ENCODE data around the gene AFF3.
A peak's percentile ranks its signal among the peaks of the same experiment; 100 is the strongest.

Gene AFF3

GRCh38 chr2:99608861-99609260, 533.5 kb downstream of the AFF3 start:
- no peak overlapping the region for H2BK5ac ChIP-seq (ENCODE audit: low read depth, low read length, poor library complexity, severe bottlenecking)
- peaks cover 14% of the 10 kb centered on the region for H3K4me1 ChIP-seq (ENCODE audit: control insufficient read depth, insufficient read depth, low read depth, low read length)
- H2AFZ ChIP-seq (ENCODE audit: low read depth, low read length): no peak overlapping the region
- no peak overlapping the region for H3K9ac ChIP-seq (ENCODE audit: low read length)
- H3K4me2 ChIP-seq (ENCODE audit: low read length, poor library complexity, severe bottlenecking): no peak overlapping the region
- H2AK5ac ChIP-seq (ENCODE audit: low read length, severe bottlenecking): no peak overlapping the region
- H3K14ac ChIP-seq (ENCODE audit: low read length in 2 of 2): no peak overlapping the region
- H3K23ac ChIP-seq (ENCODE audit: low read length in 2 of 2): no peak overlapping the region
- peaks cover 0 to 19% of the 10 kb centered on the region in 2 experiments for H3K27me3 ChIP-seq (ENCODE audit: control insufficient read depth in 1 of 2, insufficient read depth in 1 of 2, low read length in 2 of 2)
- DNase-seq: no peak
- no peak overlapping the region for H4K8ac ChIP-seq (ENCODE audit: low read length)
- H3K18ac ChIP-seq (ENCODE audit: low read depth in 1 of 2, low read length in 2 of 2): no peak overlapping the region
- no peaks in the 10 kb centered on the region for H3K36me3 ChIP-seq (ENCODE audit: control insufficient read depth in 1 of 2, insufficient read depth in 2 of 2, low read depth in 1 of 2, low read length in 2 of 2)
- no peak overlapping the region for H3K4ac ChIP-seq (ENCODE audit: low read depth in 1 of 2, low read length in 2 of 2)
- no peak overlapping the region for H3K27ac ChIP-seq (ENCODE audit: low read length, poor library complexity, severe bottlenecking)
- H3K9me3 ChIP-seq (ENCODE audit: control insufficient read depth, low read length): no peaks in the 10 kb centered on the region
- WGBS: 100% methylated on average over 1 of the region's 1 CpG
- no peak overlapping the region for H4K91ac ChIP-seq (ENCODE audit: low read length)
- peaks cover 7% of the 10 kb centered on the region for H3K79me1 ChIP-seq (replicated peaks; ENCODE audit: low read length, poor library complexity, severe bottlenecking)
- no peak overlapping the region for H2BK120ac ChIP-seq (ENCODE audit: low read depth, low read length)
- H2BK15ac ChIP-seq (ENCODE audit: low read depth, poor library complexity, severe bottlenecking): no peak overlapping the region
- H3K4me3 ChIP-seq (ENCODE audit: insufficient read depth in 1 of 2, low read depth in 1 of 2, low read length in 2 of 2): no peak overlapping the region
- H2BK12ac ChIP-seq (ENCODE audit: low read length in 2 of 2): no peak overlapping the region

- H3K4ac ChIP-seq (ENCODE audit: low read depth in 1 of 2, low read length in 2 of 2): no peak overlapping the region
- H2BK15ac ChIP-seq (ENCODE audit: low read depth, poor library complexity, severe bottlenecking): no peak overlapping the region
- no peak overlapping the region for H2AK5ac ChIP-seq (ENCODE audit: low read length, severe bottlenecking)
- no peak overlapping the region for H3K4me3 ChIP-seq (ENCODE audit: insufficient read depth in 1 of 2, low read depth in 1 of 2, low read length in 2 of 2)
- no peaks in the 10 kb centered on the region for H3K9me3 ChIP-seq (ENCODE audit: control insufficient read depth, low read length)
- peaks cover 14% of the 10 kb centered on the region for H3K4me1 ChIP-seq (ENCODE audit: control insufficient read depth, insufficient read depth, low read depth, low read length)
- peaks cover 7% of the 10 kb centered on the region for H3K79me1 ChIP-seq (replicated peaks; ENCODE audit: low read length, poor library complexity, severe bottlenecking)
- H3K4me2 ChIP-seq (ENCODE audit: low read length, poor library complexity, severe bottlenecking): no peak overlapping the region
- no peak overlapping the region for H2BK12ac ChIP-seq (ENCODE audit: low read length in 2 of 2)
- no peak overlapping the region for H3K14ac ChIP-seq (ENCODE audit: low read length in 2 of 2)
- H3K9ac ChIP-seq (ENCODE audit: low read length): no peak overlapping the region
- H3K23ac ChIP-seq (ENCODE audit: low read length in 2 of 2): no peak overlapping the region
- H4K8ac ChIP-seq (ENCODE audit: low read length): no peak overlapping the region
- H3K18ac ChIP-seq (ENCODE audit: low read depth in 1 of 2, low read length in 2 of 2): no peak overlapping the region
- H4K91ac ChIP-seq (ENCODE audit: low read length): no peak overlapping the region
- no peak overlapping the region for H3K27ac ChIP-seq (ENCODE audit: low read length, poor library complexity, severe bottlenecking)
- no peak overlapping the region for H2BK120ac ChIP-seq (ENCODE audit: low read depth, low read length)
- H2AFZ ChIP-seq (ENCODE audit: low read depth, low read length): no peak overlapping the region
- H3K27me3 ChIP-seq (ENCODE audit: control insufficient read depth in 1 of 2, insufficient read depth in 1 of 2, low read length in 2 of 2): peaks cover 0 to 21% of the 10 kb centered on the region in 2 experiments
- 86% methylated on average over 3 of the region's 4 CpGs for WGBS
- DNase-seq: no peak
- H2BK5ac ChIP-seq (ENCODE audit: low read depth, low read length, poor library complexity, severe bottlenecking): no peak overlapping the region
- no peaks in the 10 kb centered on the region for H3K36me3 ChIP-seq (ENCODE audit: control insufficient read depth in 1 of 2, insufficient read depth in 2 of 2, low read depth in 1 of 2, low read length in 2 of 2)
Measured at GRCh38 chr2:99607861-99608491, 534.4 kb downstream of the AFF3 start.

DNA sequence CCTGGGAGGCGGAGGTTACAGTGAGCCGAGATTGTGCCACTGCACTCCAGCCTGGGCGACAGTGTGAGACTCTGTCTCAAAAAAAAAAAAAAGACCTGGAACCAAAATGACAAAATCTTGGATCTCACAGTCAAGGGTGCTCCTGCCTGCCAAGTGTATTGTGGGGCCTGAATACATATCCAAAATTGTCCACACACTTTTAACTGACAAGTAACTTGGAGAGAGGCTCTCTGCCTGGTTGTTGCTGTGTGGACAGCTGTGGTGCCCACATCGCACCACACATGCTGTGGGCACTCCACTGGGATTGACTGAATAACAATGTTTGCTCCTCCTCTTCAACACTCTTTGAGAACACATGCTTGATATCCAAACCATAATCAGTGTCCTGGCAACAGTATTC, 534.9 kb downstream of the AFF3 start:
- Histone ChIP-seq H3K18ac (ENCODE audit: low read depth in 1 of 2, low read length in 2 of 2) (peak overlapping the region in 1 of 2 experiments; percentile 19), H3K36me3 (ENCODE audit: control insufficient read depth in 1 of 2, insufficient read depth in 2 of 2, low read depth in 1 of 2, low read length in 2 of 2) (no peaks in the 10 kb centered on the region), H2BK5ac (ENCODE audit: low read depth, low read length, poor library complexity, severe bottlenecking) (no peak overlapping the region), H2BK15ac (ENCODE audit: low read depth, poor library complexity, severe bottlenecking) (no peak overlapping the region), H3K27me3 (ENCODE audit: control insufficient read depth in 1 of 2, insufficient read depth in 1 of 2, low read length in 2 of 2) (peaks cover 0 to 27% of the 10 kb centered on the region in 2 experiments), H3K9me3 (ENCODE audit: control insufficient read depth, low read length) (no peaks in the 10 kb centered on the region), H3K4me1 (ENCODE audit: control insufficient read depth, insufficient read depth, low read depth, low read length) (peaks cover 12% of the 10 kb centered on the region), H3K14ac (ENCODE audit: low read length in 2 of 2) (no peak overlapping the region), H2BK120ac (ENCODE audit: low read depth, low read length) (no peak overlapping the region), H3K79me1 (replicated peaks; ENCODE audit: low read length, poor library complexity, severe bottlenecking) (peaks cover 5% of the 10 kb centered on the region), H3K23ac (ENCODE audit: low read length in 2 of 2) (no peak overlapping the region), H3K4me3 (ENCODE audit: insufficient read depth in 1 of 2, low read depth in 1 of 2, low read length in 2 of 2) (no peak overlapping the region), H3K9ac (ENCODE audit: low read length) (no peak overlapping the region), H4K91ac (ENCODE audit: low read length) (no peak overlapping the region), H4K8ac (ENCODE audit: low read length) (no peak overlapping the region), H3K27ac (ENCODE audit: low read length, poor library complexity, severe bottlenecking) (no peak overlapping the region), H2AFZ (ENCODE audit: low read depth, low read length) (no peak overlapping the region), H2BK12ac (ENCODE audit: low read length in 2 of 2) (peak overlapping the region in 1 of 2 experiments; percentile 63), H3K4ac (ENCODE audit: low read depth in 1 of 2, low read length in 2 of 2) (peak overlapping the region in 1 of 2 experiments; percentile 68), H2AK5ac (ENCODE audit: low read length, severe bottlenecking) (peak overlapping the region; percentile 74), H3K4me2 (ENCODE audit: low read length, poor library complexity, severe bottlenecking) (no peak overlapping the region)
- DNase-seq: no peak
- 100% methylated on average over 4 of the region's 4 CpGs for WGBS

DNA sequence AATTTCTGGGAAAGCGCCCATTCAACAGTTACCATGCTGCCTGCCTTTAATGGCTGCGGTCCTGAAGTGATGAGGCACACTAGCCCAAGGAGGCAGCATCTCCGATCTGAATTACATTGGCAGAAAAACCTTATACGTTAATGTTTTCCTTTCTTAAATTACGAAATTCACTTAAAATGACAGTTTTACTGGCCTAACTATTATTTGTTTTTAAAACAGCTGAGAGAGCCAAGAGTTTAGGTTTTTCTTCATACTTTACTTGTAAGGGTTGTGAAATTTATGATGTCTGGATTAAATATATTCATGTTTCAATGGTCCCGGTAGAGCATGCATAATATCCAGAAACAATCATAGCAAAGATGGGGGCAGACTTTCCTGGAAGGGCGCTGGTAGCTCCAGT, 537.4 kb downstream of the AFF3 start:
- WGBS: 97% methylated on average over 6 of the region's 7 CpGs
- no peak for DNase-seq
- Histone ChIP-seq H2BK5ac (ENCODE audit: low read depth, low read length, poor library complexity, severe bottlenecking) (no peak overlapping the region), H3K79me1 (replicated peaks; ENCODE audit: low read length, poor library complexity, severe bottlenecking) (peaks cover 7% of the 10 kb centered on the region), H2BK120ac (ENCODE audit: low read depth, low read length) (no peak overlapping the region), H3K18ac (ENCODE audit: low read depth in 1 of 2, low read length in 2 of 2) (no peak overlapping the region), H2AFZ (ENCODE audit: low read depth, low read length) (no peak overlapping the region), H4K91ac (ENCODE audit: low read length) (peak overlapping the region; percentile 14), H3K9me3 (ENCODE audit: control insufficient read depth, low read length) (no peaks in the 10 kb centered on the region), H2BK12ac (ENCODE audit: low read length in 2 of 2) (no peak overlapping the region), H2AK5ac (ENCODE audit: low read length, severe bottlenecking) (peak overlapping the region; percentile 90), H4K8ac (ENCODE audit: low read length) (no peak overlapping the region), H3K27ac (ENCODE audit: low read length, poor library complexity, severe bottlenecking) (no peak overlapping the region), H3K9ac (ENCODE audit: low read length) (no peak overlapping the region), H3K4ac (ENCODE audit: low read depth in 1 of 2, low read length in 2 of 2) (peak overlapping the region in 1 of 2 experiments; percentile 15), H3K36me3 (ENCODE audit: control insufficient read depth in 1 of 2, insufficient read depth in 2 of 2, low read depth in 1 of 2, low read length in 2 of 2) (no peaks in the 10 kb centered on the region), H3K27me3 (ENCODE audit: control insufficient read depth in 1 of 2, insufficient read depth in 1 of 2, low read length in 2 of 2) (peaks cover 0 to 42% of the 10 kb centered on the region in 2 experiments), H2BK15ac (ENCODE audit: low read depth, poor library complexity, severe bottlenecking) (no peak overlapping the region), H3K4me2 (ENCODE audit: low read length, poor library complexity, severe bottlenecking) (no peak overlapping the region), H3K4me3 (ENCODE audit: insufficient read depth in 1 of 2, low read depth in 1 of 2, low read length in 2 of 2) (no peak overlapping the region), H3K4me1 (ENCODE audit: control insufficient read depth, insufficient read depth, low read depth, low read length) (peaks cover 26% of the 10 kb centered on the region), H3K23ac (ENCODE audit: low read length in 2 of 2) (no peak overlapping the region), H3K14ac (ENCODE audit: low read length in 2 of 2) (no peak overlapping the region)

All from mesenchymal stem cell (in vitro differentiated cells and primary cell).